ENCODE measurements around the gene SIRPG. TPM values are rescaled to one million over a fixed set of nuclear protein-coding genes. Genes with fewer than 3 reads are reported as not detected.

Gene SIRPG
- total and polyA plus RNA-seq, 2 donors from 2014 or later, result 2.5 TPM; not detected in 1

DNA sequence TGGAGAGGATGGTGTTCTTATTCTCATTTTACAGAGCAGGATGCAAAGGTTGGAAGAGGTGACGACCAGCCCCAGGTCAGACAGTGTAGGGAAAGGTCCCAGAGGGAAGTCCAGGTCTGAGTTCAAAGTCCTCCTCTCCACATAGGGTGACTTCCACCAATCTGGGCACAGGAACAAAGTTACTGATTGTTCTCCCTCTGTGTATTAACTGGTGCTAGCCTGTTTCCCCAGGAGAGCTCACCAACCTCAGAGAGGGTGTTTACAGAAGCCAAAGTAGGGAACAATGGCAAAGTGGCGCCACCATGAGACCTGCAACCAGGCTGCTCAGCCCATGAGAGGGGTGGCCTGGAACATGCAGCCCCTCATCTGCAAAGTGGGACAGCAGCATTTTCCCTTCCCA is 21.0 kb downstream of the SIRPG start:
- FAIRE-seq (no peak), DNase-seq (no peak)
- no peak overlapping the region for H3K4me3 ChIP-seq (ENCODE audit: low read length in 3 of 3)
- H3K27me3 ChIP-seq (ENCODE audit: control insufficient read depth, insufficient read depth, low read length), result no peaks in the 10 kb centered on the region
- no peaks in the 10 kb centered on the region for H3K9me3 ChIP-seq (ENCODE audit: control insufficient read depth in 2 of 3, insufficient read depth in 1 of 3, low read length in 3 of 3)
- intact Hi-C loops (cut with DNase I), result no loop called here
- H3K36me3 ChIP-seq (ENCODE audit: control insufficient read depth in 2 of 3, insufficient read depth in 3 of 3, low read length in 3 of 3), result no peaks in the 10 kb centered on the region
- TF ChIP-seq, protein P1, sequence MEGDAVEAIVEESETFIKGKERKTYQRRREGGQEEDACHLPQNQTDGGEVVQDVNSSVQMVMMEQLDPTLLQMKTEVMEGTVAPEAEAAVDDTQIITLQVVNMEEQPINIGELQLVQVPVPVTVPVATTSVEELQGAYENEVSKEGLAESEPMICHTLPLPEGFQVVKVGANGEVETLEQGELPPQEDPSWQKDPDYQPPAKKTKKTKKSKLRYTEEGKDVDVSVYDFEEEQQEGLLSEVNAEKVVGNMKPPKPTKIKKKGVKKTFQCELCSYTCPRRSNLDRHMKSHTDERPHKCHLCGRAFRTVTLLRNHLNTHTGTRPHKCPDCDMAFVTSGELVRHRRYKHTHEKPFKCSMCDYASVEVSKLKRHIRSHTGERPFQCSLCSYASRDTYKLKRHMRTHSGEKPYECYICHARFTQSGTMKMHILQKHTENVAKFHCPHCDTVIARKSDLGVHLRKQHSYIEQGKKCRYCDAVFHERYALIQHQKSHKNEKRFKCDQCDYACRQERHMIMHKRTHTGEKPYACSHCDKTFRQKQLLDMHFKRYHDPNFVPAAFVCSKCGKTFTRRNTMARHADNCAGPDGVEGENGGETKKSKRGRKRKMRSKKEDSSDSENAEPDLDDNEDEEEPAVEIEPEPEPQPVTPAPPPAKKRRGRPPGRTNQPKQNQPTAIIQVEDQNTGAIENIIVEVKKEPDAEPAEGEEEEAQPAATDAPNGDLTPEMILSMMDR (IDR thresholded peaks at IDR 0.05; ENCODE audit: borderline replicate concordance, extremely low read depth, insufficient read depth), result no peak
- no peak overlapping the region for H3K9ac ChIP-seq (ENCODE audit: low read length in 3 of 3)
- no peaks in the 10 kb centered on the region for H3K4me1 ChIP-seq (ENCODE audit: control insufficient read depth in 2 of 3, insufficient read depth in 2 of 3, low read depth in 1 of 3, low read length in 3 of 3)
- no peak overlapping the region for H3K27ac ChIP-seq (ENCODE audit: low read depth in 2 of 2, low read length in 2 of 2)

DNA sequence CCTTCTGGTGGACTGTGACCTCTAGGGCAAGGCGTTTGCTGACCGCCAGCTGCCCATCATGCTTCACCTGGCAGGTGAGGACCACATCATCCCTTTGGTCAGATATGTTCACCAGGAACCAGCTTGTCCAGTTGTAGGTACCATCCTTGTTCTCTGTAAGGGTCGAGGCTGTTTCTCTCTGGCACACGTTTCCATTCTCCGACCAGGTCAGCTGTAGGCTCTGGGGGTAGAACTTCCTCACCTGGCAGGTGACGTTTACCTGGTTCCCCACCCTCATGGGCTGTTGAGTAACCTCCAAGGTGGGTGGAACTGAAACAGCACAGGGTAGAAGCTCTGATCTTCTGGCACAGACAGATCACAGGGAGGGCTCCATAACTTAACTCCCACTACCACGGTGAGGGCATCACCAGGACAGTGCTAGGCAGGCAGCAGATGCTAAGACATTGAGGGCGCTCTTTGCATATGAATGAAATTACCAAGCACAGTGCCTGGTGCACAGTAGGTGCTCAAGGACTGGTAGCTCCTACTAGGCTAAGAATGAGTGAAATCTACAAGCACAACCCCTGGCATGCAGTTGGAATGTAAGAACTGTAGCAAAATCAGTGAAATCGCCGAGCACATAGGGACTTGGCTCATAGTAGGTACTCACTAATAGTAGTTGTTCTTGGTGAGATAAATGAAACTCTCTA is 22.1 kb downstream of the SIRPG start:
- no peaks in the 10 kb centered on the region for H3K4me1 ChIP-seq (ENCODE audit: control insufficient read depth in 2 of 3, insufficient read depth in 2 of 3, low read depth in 1 of 3, low read length in 3 of 3)
- no peaks in the 10 kb centered on the region for H3K9me3 ChIP-seq (ENCODE audit: control insufficient read depth in 2 of 3, insufficient read depth in 1 of 3, low read length in 3 of 3)
- FAIRE-seq (no peak), DNase-seq (no peak)
- intact Hi-C loops (cut with DNase I), result no loop called here
- no peaks in the 10 kb centered on the region for H3K27me3 ChIP-seq (ENCODE audit: control insufficient read depth, insufficient read depth, low read length)
- H3K4me3 ChIP-seq (ENCODE audit: low read length in 3 of 3), result no peak overlapping the region
- TF ChIP-seq, protein P1 (IDR thresholded peaks at IDR 0.05; ENCODE audit: borderline replicate concordance, extremely low read depth, insufficient read depth), result no peak
- H3K36me3 ChIP-seq (ENCODE audit: control insufficient read depth in 2 of 3, insufficient read depth in 3 of 3, low read length in 3 of 3), result no peaks in the 10 kb centered on the region
- no peak overlapping the region for H3K9ac ChIP-seq (ENCODE audit: low read length in 3 of 3)
- no peak overlapping the region for H3K27ac ChIP-seq (ENCODE audit: low read depth in 2 of 2, low read length in 2 of 2)

DNA sequence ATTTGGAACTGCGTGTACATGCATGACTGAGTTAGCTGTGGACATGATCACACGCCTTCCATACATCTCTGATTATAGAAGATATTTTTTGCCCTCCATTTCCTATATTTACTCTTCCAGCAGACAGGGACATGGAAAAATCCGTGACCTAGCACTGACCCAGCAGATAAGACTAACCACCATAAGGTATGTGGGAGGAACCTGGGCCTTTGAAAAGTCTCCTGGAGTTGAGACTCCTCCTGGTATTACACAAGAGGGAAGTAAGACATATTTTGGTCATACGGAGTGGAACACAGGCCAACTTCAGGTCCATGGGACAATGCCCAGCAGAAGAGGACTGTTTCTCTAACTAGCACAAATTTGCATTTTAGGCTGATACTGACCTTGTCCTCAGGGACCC is 24.0 kb downstream of the SIRPG start:
- DNase-seq, result no peak
- H3K9me3 ChIP-seq (ENCODE audit: control insufficient read depth in 2 of 3, insufficient read depth in 1 of 3, low read length in 3 of 3), result no peaks in the 10 kb centered on the region
- no peak overlapping the region for H3K27ac ChIP-seq (ENCODE audit: low read depth in 2 of 2, low read length in 2 of 2)
- no peak for FAIRE-seq
- no peaks in the 10 kb centered on the region for H3K36me3 ChIP-seq (ENCODE audit: control insufficient read depth in 2 of 3, insufficient read depth in 3 of 3, low read length in 3 of 3)
- H3K27me3 ChIP-seq (ENCODE audit: control insufficient read depth, insufficient read depth, low read length), result no peaks in the 10 kb centered on the region
- intact Hi-C loops (cut with DNase I), result no loop called here
- no peaks in the 10 kb centered on the region for H3K4me1 ChIP-seq (ENCODE audit: control insufficient read depth in 2 of 3, insufficient read depth in 2 of 3, low read depth in 1 of 3, low read length in 3 of 3)
- no peak overlapping the region for H3K9ac ChIP-seq (ENCODE audit: low read length in 3 of 3)
- no peak overlapping the region for H3K4me3 ChIP-seq (ENCODE audit: low read length in 3 of 3)
- TF ChIP-seq, protein P1 (IDR thresholded peaks at IDR 0.05; ENCODE audit: borderline replicate concordance, extremely low read depth, insufficient read depth), result no peak

DNA sequence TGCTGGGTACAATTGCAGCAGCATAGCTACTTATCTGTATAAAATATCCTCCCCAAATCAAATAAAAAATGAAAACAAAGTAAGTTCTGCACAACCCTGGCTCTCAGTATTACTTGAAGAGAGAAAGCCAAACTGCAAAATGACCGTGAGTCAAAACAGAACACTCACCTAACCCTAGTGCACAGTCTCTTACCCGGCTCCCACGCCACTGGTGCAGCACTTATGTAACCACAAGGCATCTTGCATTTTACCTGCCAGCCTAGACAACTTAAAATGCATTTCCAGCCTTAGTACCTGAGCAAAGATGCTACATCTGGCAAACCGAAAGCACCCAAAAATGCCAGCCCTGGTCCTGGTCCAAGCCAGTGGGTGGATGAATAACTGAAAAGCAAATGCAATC is 25.4 kb downstream of the SIRPG start:
- no peak for FAIRE-seq
- H3K4me1 ChIP-seq (ENCODE audit: control insufficient read depth in 2 of 3, insufficient read depth in 2 of 3, low read depth in 1 of 3, low read length in 3 of 3), result no peaks in the 10 kb centered on the region
- TF ChIP-seq, protein P1 (IDR thresholded peaks at IDR 0.05; ENCODE audit: borderline replicate concordance, extremely low read depth, insufficient read depth), result no peak
- H3K36me3 ChIP-seq (ENCODE audit: control insufficient read depth in 2 of 3, insufficient read depth in 3 of 3, low read length in 3 of 3), result no peaks in the 10 kb centered on the region
- no peak for DNase-seq
- no peaks in the 10 kb centered on the region for H3K9me3 ChIP-seq (ENCODE audit: control insufficient read depth in 2 of 3, insufficient read depth in 1 of 3, low read length in 3 of 3)
- no peak overlapping the region for H3K27ac ChIP-seq (ENCODE audit: low read depth in 2 of 2, low read length in 2 of 2)
- H3K4me3 ChIP-seq (ENCODE audit: low read length in 3 of 3), result no peak overlapping the region
- H3K27me3 ChIP-seq (ENCODE audit: control insufficient read depth, insufficient read depth, low read length), result no peaks in the 10 kb centered on the region
- no peak overlapping the region for H3K9ac ChIP-seq (ENCODE audit: low read length in 3 of 3)
- intact Hi-C loops (cut with DNase I), result no loop called here
